HG02938 (cell line): Measurements from ENCODE around the gene RTN4IP1.
A peak's percentile ranks its signal among the peaks of the same experiment; 100 is the strongest.
"Not testable (repeated sequence)": the region's sequence is repeated elsewhere in the genome, so short reads cannot be mapped to it uniquely, and the experiment has no call there.

Experiments used
- ATAC-seq: cut with Tn5 transposase; IDR thresholded peaks from one replicate; pipeline ENCODE4 v1.9.1; 2021; ENCODE audit warnings: mild to moderate bottlenecking, moderate library complexity; ENCODE audit not compliant: unreplicated experiment

The RTN4IP1 gene

GRCh38 chr6:106628658-106629102, 618 bp downstream of the RTN4IP1 start:
- peak; percentile 1 for ATAC-seq

DNA sequence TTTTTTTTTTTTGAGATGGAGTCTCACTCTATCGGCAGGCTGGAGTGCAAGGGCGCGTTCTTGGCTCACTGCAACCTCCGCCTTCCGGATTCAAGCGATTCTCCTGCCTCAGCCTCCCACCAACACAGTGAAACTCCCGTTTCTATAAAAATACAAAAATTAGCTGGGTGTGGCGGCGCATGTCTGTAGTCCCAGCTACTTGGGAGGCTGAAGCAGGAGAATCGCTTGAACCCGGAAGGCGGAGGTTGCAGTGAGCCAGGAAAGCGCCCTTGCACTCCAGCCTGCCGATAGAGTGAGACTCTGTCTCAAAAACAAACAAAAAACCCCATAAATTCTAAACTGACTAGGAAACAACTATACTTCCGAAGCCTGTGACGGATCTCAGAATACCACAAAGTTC, 1.5 kb downstream of the RTN4IP1 start:
- ATAC-seq: not testable (repeated sequence)

- ATAC-seq: no peak
These were observed 2.8 kb downstream of the RTN4IP1 start for GRCh38 chr6:106626485-106626884.

- ATAC-seq: no peak
These were observed 6.3 kb downstream of the RTN4IP1 start for GRCh38 chr6:106623039-106623438.

DNA sequence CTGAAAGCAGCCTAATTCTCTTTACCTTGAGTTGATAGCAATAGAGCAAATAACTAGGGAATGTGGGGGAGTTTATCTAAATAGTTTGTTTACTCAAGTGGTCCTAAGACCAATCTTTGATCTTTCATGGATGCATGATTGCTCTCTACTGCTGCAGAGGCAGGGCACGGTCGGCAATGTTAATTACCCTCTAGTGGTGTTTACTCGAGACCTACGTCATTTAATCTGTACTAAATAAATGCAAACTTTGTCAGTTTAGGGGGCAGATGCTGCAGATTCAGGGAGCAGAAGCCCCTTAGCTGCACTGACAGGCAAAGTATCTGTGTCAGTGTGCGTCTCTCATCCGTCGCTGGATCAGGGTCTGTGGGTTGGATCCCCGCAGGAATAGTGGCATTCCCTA, 6.9 kb downstream of the RTN4IP1 start:
- ATAC-seq: no peak

- ATAC-seq: no peak
These were observed 8.2 kb downstream of the RTN4IP1 start for GRCh38 chr6:106620931-106621672.

GRCh38 chr6:106619223-106619622, 10.1 kb downstream of the RTN4IP1 start:
- ATAC-seq: no peak

DNA sequence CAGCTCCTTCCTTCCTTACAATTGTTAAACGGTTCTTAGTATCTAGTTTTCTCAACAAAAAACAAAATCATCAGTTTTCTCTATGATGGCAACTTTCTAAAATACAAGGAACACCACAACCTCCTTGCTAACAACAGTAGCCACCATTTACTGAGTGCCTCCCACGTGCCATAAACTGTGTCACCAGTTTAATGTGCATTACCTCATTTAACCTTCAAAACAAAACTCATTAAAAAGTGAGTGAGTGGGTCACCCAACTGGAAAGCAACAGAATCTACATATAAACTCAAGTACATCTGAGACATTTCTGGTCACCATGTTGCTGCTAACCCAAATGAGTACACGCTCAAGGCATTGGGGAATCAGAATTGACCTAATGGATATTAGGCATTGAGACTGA, 11.0 kb downstream of the RTN4IP1 start:
- ATAC-seq: no peak

- no peak for ATAC-seq
These were observed 11.4 kb downstream of the RTN4IP1 start for GRCh38 chr6:106617857-106618256.

DNA sequence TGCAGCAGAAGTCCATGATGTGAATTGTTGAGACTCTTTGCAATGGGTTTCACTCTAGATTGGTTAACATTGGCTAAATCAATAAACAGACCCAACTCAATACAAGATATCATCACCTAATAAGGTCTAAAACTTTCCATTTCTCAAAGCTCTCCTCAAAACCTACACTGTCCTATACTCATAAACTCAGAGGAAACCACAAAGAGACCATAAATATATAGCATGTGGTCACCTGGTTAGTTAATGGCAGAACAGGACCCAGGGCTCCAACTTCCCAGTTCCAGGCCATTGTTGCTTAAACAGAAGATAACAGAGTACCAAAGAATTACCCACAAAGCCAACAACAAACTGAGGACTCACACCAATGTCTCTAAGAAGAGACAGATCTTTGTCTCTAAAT, 12.0 kb downstream of the RTN4IP1 start:
- no peak for ATAC-seq

GRCh38 chr6:106614592-106615257, 14.6 kb downstream of the RTN4IP1 start:
- no peak for ATAC-seq

DNA sequence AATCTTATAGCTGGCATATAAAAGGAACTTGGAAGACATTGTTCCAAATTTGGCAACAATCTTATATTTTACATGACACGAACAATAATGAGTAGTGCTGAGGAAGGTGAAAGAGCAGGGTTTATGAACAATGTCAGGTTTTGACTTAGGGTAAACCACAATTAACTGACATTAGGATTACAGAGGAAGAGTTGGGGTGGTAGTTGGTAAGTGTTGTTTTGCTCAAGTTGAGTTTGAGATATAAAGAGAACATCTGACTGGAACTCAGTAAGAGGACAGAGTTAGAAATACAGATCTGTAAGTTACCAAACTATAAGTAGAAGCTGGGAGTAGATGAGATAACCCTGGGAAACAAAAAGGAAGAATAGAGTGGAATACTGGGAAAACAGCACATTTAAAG, 15.1 kb downstream of the RTN4IP1 start:
- no peak for ATAC-seq

DNA sequence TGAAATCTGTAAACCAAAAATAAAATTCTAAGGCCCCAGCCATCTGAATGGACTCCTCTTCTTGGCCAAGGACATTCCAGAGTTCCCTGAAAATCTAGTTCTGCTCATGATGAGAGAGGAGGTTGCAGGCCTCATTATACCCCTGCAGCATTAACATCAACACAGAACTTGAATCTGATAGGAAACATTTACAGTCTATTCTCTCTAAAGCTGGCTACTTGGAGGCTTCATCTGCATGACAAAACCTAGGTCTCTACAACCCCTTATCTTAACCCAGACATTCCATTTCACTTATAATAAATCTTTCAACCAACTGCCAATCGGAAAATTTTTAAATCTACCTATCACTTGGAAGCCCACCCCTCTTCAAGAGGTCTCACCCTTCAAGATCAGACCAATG, 15.7 kb downstream of the RTN4IP1 start:
- ATAC-seq: no peak

DNA sequence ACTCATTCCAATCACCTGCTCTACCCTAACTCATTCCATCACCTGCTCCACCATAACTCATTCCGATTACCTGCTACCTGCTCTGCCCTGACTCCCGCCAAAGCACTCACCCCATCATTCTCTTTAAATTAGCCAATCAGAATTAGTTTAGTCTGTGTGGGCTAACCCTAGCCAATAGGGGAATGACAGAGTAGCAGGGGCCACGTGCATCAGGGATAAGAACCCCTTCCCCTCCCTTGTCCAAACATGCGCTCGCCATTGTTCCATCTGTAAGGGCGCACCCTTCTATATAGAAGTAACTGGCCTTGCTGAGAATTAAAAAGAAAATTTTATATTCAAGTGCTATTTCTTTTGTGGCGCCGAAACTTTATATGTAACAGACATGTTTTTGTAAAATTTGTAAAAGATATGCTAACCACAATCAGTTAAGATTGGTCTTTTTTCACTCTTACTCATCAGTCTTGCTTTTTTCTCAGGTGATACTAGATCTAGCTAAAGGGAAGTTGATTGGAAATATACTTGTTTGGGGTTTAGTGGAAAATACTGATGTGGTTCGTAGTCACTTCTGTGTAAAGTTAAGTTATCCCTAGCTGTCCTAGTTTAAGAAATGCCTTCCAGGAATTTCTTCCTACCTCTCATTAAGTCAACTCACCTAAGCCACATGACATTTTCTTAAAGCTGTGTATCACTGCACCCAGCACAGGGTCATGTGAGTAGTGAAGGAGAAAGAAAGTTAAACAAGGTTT, 16.5 kb downstream of the RTN4IP1 start:
- ATAC-seq: no peak

- no peak for ATAC-seq
These were observed 18.3 kb downstream of the RTN4IP1 start for GRCh38 chr6:106611030-106611429.

DNA sequence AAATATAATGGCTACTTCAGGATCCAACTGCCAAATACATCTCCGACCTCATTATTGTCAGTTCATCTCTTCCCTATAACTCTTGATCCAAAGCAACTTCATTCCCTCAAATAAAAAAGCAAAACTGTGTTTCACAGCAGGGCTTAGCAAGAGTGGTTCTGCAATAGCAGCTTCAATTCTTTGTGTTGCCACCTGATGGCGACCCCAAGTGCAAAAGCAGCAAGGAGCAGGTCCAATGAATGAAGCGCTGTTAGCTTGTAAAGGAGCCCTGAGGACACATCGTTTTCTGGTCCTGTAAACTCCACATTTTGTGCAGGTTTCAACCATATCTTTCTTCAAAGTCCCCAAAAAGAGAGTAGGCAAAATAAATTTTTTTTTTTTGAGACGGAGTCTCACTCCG, 19.6 kb downstream of the RTN4IP1 start:
- no peak for ATAC-seq

DNA sequence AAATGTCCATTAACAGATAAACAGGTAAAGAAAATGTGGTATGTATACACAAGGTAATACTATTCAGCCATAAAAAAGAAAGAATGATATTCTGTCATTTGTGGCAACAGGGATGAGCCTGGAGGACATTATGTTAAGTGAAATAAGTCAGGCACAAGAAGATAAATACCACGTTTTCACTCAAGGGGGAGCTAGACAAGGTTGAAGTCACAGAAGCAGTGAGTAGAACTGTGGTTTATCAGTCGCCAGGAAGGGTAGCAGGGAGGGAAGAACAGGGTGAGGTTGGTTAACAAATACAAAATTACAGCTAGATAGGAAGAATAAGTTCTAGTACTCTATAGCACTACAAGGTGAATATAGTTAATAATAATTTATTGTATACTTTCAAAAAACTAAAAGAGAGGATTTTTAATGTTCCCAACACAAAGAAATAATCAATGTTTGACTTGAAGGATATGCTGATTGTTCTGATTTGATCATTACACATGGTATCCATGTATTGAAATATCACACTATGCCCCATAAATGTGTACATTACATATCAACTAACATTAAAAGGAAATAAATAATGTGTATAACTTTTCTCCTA, 21.1 kb downstream of the RTN4IP1 start:
- peak; percentile 75 for ATAC-seq

DNA sequence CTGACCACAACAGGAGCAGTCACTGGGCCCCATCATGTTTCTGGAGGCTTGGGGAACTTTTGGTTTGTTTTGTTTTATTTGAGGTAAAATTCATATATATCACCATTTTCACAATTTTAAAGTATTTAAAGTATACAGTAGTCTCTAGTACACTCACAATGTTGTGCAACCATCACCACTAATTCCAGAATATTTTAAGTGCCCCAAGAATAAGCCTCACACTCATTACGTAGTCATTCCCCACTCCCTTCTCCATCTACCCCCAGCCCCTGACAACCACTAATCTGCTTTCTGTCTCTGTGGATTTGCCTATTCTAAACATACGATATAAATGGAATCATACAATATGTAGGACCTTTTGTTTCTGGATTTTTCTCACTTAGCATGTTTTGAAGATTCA, 29.0 kb downstream of the RTN4IP1 start:
- no peak for ATAC-seq

DNA sequence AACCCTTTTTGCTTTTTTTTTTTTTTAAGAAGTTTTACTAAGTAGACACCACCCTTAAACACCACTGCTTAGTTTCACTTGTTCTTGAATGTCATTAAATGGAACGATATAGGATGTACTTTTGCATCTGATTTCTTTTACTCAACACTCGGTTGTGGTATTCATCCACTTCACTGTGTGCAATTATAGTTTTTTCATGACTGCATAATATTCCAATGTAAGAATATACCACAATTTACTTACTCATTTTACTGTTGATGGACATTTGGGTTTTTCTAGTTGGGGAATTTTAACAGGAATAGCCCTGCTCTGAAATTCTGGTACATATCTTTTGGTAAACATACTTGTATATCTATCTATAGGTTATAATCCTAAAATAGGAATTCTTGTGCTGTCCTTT, 29.9 kb downstream of the RTN4IP1 start:
- ATAC-seq: no peak

GRCh38 chr6:106591111-106591825, 38.0 kb downstream of the RTN4IP1 start:
- ATAC-seq: no peak

DNA sequence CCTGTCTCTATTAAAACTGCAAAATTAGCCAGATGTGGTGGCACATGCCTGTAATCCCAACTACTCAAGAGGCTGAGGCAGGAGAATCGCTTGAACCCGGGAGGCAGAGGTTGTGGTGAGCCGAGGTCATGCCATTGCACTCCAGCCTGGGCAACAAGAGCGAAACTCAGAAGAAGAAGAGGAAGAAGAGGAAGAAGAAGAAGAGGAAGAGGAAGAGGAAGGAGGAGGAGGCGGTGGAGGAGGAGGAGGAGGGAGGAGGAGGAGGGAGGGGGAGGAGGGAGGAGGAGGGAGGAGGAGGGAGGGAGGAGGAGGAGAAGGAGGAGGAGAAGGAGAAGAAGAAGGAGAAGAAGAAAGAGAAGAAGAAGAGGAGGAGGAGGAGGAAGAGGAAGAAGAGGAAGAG, 40.4 kb downstream of the RTN4IP1 start:
- ATAC-seq: not testable (repeated sequence)
